NCI-H1092 (cell line): ENCODE results near the gene WNT8B.

Source experiments
- DNase-seq: peaks from one replicate; lab custom pipeline; 2025; lab: John Stamatoyannopoulos, UW

The WNT8B gene

DNA sequence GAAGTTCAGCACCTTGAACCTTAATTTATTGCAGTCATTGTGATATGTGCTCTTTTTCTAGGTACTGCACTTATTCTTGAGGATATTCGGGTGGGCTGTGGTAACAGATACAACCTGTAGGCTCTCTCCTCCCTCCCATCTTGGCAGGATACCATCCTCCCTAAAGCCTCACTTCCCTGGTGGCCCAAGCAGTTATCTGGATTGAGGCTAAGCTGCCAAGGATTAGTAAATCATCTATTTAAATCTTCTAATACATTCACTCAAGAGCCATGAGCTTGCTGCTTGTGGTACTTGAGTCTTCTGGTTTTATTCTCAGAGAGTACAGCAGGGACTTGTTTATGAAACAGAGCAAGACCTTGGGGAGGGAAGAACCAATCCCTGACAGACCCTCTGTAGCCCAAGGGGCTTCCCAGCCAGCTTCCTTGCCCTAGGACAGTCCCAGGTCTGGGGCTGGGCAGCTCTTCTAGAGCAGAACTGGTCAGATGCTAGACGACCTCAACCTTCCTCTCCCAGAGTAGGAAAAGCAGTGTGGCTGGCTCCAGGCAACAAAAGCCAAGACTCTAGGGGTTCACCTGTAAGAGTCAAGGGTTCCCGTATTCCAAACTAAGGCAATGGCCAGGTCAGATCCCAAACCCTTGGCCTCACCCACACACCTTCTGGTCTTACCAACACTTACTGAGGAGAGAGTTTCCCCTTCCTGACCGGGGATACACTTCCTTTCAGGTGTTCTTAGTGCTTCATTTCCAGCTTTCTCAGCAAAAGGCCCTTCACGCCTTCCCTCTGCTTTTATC is 21.3 kb downstream of the WNT8B start:
- no peak for DNase-seq

DNA sequence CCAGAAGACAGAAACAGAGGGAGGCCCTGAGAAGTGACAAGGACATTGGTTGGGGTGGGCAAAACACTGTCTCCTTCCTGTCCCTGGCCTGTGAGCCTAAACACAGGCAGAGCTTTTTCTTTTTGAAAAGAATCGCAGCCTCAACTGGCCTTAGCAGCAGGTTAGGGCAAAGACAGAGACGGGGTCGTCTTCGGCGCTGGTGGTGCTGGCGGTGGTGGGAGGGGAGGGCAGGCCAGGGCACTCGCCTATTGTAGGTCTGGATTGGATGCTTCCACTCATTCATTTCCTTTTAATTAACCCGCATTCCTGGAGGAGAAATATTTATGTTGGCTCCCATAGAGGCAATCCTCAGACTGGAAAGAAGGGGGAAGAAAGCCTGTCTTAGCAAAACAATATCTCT is 22.6 kb downstream of the WNT8B start:
- DNase-seq: no peak

DNA sequence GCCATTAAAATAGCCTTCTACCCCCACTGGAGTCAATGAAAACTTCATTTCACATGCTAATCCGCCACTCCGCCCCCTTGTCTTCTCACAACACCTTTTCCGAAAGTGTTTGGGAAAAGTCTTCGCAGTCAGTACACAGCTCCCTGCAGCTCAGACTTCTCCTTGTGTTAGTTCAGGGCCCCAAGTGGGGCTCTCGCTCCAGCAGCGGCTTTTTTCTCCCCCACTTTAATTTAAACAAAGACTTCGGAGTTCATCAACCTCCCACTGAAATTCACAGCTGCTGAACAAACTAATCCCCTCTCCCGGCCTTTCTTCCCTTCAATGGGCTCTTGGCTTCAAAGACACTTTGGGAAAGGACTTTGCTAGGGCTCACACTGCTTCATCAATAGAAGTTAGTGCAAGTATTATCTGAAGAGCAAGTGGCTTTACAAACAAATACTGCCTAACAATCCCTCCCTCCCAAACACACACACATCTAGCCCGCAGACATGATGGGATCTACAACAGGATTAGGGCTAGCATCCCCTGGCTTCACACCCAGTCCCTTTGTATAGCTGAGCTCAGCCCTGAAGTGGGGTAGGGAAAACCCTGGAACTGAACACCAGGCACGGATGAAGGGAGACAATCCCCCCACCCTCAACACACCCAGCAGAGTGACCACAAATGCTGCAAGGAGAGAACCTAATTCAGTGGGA is 23.1 kb downstream of the WNT8B start:
- DNase-seq: no peak

DNA sequence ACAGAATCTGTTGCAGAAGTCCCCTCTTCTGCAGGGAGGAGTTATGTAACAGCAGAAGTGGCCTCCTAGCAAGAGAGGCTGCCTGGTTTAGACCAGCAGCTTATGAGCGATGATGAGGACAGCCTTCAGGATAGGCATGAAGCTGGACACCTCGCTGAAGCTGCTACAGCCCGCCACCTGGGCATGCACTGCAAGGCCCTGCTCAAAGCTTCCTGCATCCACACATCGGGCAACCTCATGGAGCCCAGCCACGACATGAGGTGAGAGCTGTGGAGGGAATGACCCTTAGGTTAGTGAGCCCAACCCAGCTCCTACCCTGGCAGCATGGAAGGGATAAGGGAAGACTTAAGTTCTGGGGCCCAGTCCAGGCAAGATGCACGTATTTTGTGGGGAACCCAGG is 24.7 kb downstream of the WNT8B start:
- DNase-seq: no peak

- no peak for DNase-seq
Observed at GRCh38 chr10:100489396-100489795, 26.6 kb downstream of the WNT8B start.

GRCh38 chr10:100490531-100490930 is 27.7 kb downstream of the WNT8B start:
- DNase-seq: no peak

DNA sequence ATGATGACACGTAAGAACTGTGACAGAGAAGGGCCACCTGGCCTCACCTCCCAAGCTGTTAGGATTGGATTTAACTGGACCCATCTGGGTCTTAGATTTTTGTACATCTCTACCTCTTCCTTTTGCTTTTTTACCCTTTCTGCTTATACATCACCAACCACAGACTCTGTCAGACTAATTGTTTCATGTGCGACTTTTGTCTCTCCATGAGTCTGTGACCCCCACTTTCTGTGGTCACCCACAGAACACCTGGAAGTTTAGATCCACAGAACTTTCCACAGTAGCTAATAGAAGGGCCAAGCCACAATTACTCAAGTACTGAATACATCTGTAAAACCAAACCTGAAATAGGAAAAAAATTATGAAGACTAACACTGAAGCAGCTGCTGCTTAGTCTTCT is 33.8 kb downstream of the WNT8B start:
- no peak for DNase-seq

- no peak for DNase-seq
Observed at GRCh38 chr10:100498059-100498458, 35.2 kb downstream of the WNT8B start.

DNA sequence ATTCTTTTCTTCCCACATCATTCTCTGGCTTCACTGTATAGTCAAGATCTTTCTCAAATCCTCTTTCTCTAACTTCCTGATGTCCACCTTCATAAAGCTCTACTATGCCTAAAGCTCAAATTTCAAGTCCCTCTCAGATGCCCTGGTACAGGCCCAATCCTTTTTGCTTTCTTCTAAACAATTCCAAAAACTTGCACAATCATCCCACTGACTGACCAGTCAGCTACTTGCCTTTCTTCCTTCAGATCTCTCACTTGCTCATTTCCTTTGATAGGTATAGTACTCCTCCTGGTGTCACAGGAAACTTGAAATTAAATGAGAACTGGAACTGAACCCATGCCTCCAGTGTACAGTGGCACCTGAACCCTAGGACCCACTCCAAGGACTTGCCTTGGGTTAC is 38.6 kb downstream of the WNT8B start:
- DNase-seq: no peak

DNA sequence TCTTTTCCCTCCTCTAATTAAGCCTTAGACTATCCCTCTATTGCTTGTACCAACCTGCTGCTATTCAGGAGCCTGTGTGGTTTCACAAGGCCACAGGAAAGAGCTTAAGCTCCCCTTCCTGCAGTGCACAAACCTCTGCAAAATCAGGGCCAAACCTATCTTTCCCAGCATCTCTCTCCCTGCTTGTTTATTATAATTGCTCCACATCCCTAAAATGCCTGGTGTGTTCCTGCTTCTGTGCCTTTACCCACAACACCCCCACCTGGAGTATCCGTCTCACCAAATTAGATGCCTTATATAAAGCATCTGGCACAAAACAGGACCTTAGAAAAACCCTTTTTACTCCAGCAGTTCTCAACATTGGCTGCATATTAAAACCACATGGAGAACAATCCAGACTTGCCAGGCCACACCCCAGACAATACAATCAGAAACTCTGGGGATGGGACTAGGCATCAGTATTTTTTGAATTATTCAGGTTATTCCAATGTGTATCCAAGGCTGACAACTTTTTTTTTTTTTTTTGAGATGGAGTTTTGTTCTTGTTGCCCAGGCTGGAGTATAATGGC is 40.2 kb downstream of the WNT8B start:
- no peak for DNase-seq

GRCh38 chr10:100504096-100504495 is 41.3 kb downstream of the WNT8B start:
- no peak for DNase-seq

GRCh38 chr10:100505164-100505563 is 42.4 kb downstream of the WNT8B start:
- no peak for DNase-seq

- DNase-seq: no peak
Observed at GRCh38 chr10:100506596-100507356, 44.0 kb downstream of the WNT8B start.

GRCh38 chr10:100507357-100507732 is 44.5 kb downstream of the WNT8B start:
- no peak for DNase-seq

- DNase-seq: no peak
Observed at GRCh38 chr10:100508266-100508665, 45.5 kb downstream of the WNT8B start.

DNA sequence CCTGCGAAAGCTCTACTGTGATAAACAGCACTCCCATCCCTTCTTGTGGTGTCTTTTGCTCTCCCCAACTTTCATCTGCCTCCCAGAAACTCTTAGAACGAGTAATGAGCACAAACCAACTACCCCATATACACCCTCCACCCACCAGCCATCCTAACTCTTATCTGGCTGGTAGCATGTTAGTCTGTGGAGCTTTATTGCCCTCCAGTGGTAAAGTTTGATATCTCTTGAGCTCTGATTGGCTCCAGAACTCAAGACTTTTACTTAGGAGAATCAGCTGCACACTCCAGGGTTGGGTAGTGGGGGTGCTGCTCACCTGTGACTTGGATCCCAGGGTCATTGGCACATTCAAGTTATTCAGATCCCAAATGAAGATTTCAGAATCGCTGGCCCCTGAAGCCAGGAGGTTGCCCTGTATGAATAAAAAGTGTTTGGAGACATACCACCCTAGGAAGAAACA is 45.9 kb downstream of the WNT8B start:
- no peak for DNase-seq

DNA sequence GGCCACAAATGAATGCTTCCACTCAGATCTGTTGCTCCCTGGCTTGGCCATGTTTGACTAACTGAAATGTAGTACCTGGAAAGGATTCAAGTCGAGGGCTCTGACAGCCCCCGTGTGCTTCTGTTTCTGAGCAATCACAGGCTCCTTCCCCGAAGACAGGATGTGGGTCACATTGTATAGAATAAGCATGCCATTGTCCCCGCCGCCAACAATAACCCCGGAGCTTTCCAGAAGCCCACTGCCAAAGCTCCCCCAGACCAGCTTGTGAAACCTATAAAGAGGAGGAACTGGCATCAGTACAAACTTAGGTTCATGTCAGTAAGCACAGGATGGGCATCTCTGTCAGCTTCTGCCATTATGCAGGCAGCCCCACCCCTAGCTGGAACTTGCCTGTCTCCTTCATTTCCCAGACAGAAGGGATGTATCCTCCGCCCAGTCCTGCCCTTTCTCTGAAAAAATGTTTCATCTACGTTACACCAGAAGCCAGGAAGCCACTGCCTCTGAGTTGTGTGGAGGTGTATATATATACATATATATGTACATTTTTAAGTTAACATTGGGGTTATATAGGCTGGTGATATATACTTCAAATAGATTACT is 46.5 kb downstream of the WNT8B start:
- no peak for DNase-seq

DNA sequence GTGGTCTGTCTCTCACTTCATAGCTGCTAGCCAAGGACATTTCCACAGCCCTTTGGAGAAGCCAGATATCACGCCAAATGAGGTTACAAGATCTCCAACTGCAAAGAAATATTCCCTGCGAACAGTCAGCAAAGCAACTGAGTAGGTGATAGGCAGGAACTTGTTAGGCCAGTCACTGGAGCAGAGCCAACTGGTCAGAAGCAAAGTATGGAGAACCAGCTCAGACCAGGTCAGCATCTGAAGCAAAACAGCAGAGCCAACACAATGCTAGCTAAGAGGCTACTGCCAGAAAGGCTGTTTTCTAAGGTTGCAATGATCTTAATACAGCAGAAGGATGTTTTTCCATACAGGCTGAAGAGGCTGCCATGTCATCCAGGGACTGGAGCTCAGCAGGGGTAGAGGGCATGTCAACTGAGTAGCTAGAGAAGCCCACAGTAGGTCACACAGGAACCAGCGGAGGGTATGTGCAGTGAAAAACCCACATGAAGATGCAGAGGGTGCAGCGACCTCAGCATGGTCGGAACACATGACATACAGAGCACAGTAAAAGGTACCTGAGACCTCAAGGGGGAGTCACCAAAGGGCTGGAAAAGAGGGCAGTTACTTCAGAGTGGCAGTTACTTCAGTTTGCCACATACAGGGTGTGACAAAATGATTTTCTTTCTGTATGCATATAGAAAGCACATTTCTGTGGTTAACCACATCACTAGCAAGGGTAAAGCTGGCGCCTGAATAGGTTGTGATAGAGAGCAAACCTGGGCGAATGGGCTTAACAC is 47.9 kb downstream of the WNT8B start:
- DNase-seq: no peak

- no peak for DNase-seq
Observed at GRCh38 chr10:100515612-100516011, 52.8 kb downstream of the WNT8B start.

- no peak for DNase-seq
Observed at GRCh38 chr10:100516847-100517246, 54.0 kb downstream of the WNT8B start.

- DNase-seq: no peak
Observed at GRCh38 chr10:100518761-100519241, 56.0 kb downstream of the WNT8B start.
